ENCODE measurements around the gene ZNF326. TPM values are rescaled to one million over a fixed set of nuclear protein-coding genes. Genes with fewer than 3 reads are reported as not detected.
"Not testable (repeated sequence)": the region's sequence is repeated elsewhere in the genome, so short reads cannot be mapped to it uniquely, and the experiment has no call there.

The ZNF326 gene
- total and polyA plus RNA-seq, 2 experiments from 2014 or later, result 16.5 to 36.1 TPM

- Histone ChIP-seq H3K27ac (no peak overlapping the region), H3K9me3 (ENCODE audit: low read depth) (no peaks in the 10 kb centered on the region), H3K4me1 (ENCODE audit: low read depth) (peaks cover 6% of the 10 kb centered on the region), H3K4me3 (no peak overlapping the region), H3K36me3 (no peaks in the 10 kb centered on the region), H3K27me3 (no peaks in the 10 kb centered on the region)
- DNase-seq (ENCODE audit: low read depth in 1 of 2, low spot score in 1 of 2), result no peak
- TF ChIP-seq CTCF (IDR thresholded peaks at IDR 0.05; ENCODE audit: low read depth, low read length), result no peak
These were observed 16.2 kb upstream of the ZNF326 start for GRCh38 chr1:89978755-89979154.

- H3K4me1 ChIP-seq (ENCODE audit: low read depth), result peaks cover 6% of the 10 kb centered on the region
- no peaks in the 10 kb centered on the region for H3K9me3 ChIP-seq (ENCODE audit: low read depth)
- peak in 1 of 2 donors; percentile 39 for DNase-seq (ENCODE audit: low read depth in 1 of 2, low spot score in 1 of 2)
- no peak for TF ChIP-seq CTCF (IDR thresholded peaks at IDR 0.05; ENCODE audit: low read depth, low read length)
- H3K27me3 ChIP-seq, result no peaks in the 10 kb centered on the region
- H3K4me3 ChIP-seq, result no peak overlapping the region
- H3K27ac ChIP-seq, result no peak overlapping the region
- H3K36me3 ChIP-seq, result no peaks in the 10 kb centered on the region
These were observed 14.3 kb upstream of the ZNF326 start for GRCh38 chr1:89980605-89981004.

- not testable (repeated sequence) for H3K4me1 ChIP-seq (ENCODE audit: low read depth); H3K9me3 ChIP-seq (ENCODE audit: low read depth); DNase-seq (ENCODE audit: low read depth in 1 of 2, low spot score in 1 of 2); H3K27me3 ChIP-seq; H3K27ac ChIP-seq; H3K4me3 ChIP-seq; H3K36me3 ChIP-seq
These were observed 12.1 kb upstream of the ZNF326 start for GRCh38 chr1:89982846-89983245.

GRCh38 chr1:89984564-89985116, 10.3 kb upstream of the ZNF326 start:
- not testable (repeated sequence) for H3K4me1 ChIP-seq (ENCODE audit: low read depth); DNase-seq (ENCODE audit: low read depth in 1 of 2, low spot score in 1 of 2); H3K4me3 ChIP-seq; H3K36me3 ChIP-seq; H3K27ac ChIP-seq; H3K9me3 ChIP-seq (ENCODE audit: low read depth); H3K27me3 ChIP-seq

- no peaks in the 10 kb centered on the region for H3K36me3 ChIP-seq
- no peaks in the 10 kb centered on the region for H3K27me3 ChIP-seq
- H3K4me3 ChIP-seq, result no peak overlapping the region
- H3K27ac ChIP-seq, result no peak overlapping the region
- H3K4me1 ChIP-seq (ENCODE audit: low read depth), result peaks cover 6% of the 10 kb centered on the region
- TF ChIP-seq CTCF (IDR thresholded peaks at IDR 0.05; ENCODE audit: low read depth, low read length), result no peak
- DNase-seq (ENCODE audit: low read depth in 1 of 2, low spot score in 1 of 2), result no peak
- H3K9me3 ChIP-seq (ENCODE audit: low read depth), result no peaks in the 10 kb centered on the region
These were observed 8.9 kb upstream of the ZNF326 start for GRCh38 chr1:89986020-89986419.

GRCh38 chr1:89987159-89987819, 7.6 kb upstream of the ZNF326 start:
- no peaks in the 10 kb centered on the region for H3K27me3 ChIP-seq
- TF ChIP-seq CTCF (IDR thresholded peaks at IDR 0.05; ENCODE audit: low read depth, low read length), result peak; percentile 83
- H3K36me3 ChIP-seq, result no peaks in the 10 kb centered on the region

More at GRCh38 chr1:89987159-89987819, 7.6 kb upstream of the ZNF326 start:
- Histone ChIP-seq H3K4me1 (ENCODE audit: low read depth) (peaks cover 18% of the 10 kb centered on the region), H3K27ac (no peak overlapping the region), H3K9me3 (ENCODE audit: low read depth) (no peaks in the 10 kb centered on the region), H3K4me3 (no peak overlapping the region)
- DNase-seq (ENCODE audit: low read depth in 1 of 2, low spot score in 1 of 2), result peak; percentile 83 to 85

All from cardiac muscle cell (in vitro differentiated cells and primary cell).